Bronchial epithelial cell (primary cell): ENCODE measurements around the gene GPR152. TPM values are rescaled to one million over a fixed set of nuclear protein-coding genes. Genes with fewer than 3 reads are reported as not detected.

Experiments
- DNase-seq: peaks from one replicate; pipeline ENCODE4 v3.0.0-alpha.2; 2010; ENCODE audit warnings: low read depth
- FAIRE-seq: peaks from 2 replicates; lab custom pipeline; 2011; peaks lifted over from hg19 to GRCh38; lab: Jason Lieb, UNC
- H3K27me3 ChIP-seq: 2 replicates; pipeline ENCODE4 v1.5.1; 2011; ENCODE audit warnings: low read length; ENCODE audit not compliant: control insufficient read depth, insufficient read depth
- H3K36me3 ChIP-seq: 2 replicates; pipeline ENCODE4 v1.5.1; 2011; ENCODE audit warnings: low read length; ENCODE audit not compliant: control insufficient read depth, insufficient read depth
- H3K4me3 ChIP-seq: 2 replicates; pipeline ENCODE4 v1.5.1; 2011; ENCODE audit warnings: mild to moderate bottlenecking, low read depth, low read length, control low read depth
- total RNA-seq: library from RNA; depleted of rRNA; stranded (reverse); fragments of >200 nt; gene quantifications from 2 replicates; pipeline ENCODE4 v1.2.1, GENCODE V29; 2014
- TF ChIP-seq, protein P1 (sequence below): IDR thresholded peaks from 2 replicates; pipeline ENCODE4 v1.5.1; 2011; ENCODE audit warnings: mild to moderate bottlenecking, moderate library complexity, low read length, control low read depth, inconsistent platforms; ENCODE audit not compliant: insufficient read depth, severe bottlenecking

The GPR152 gene
- total RNA-seq, 1 donor from 2014 or later = not detected

DNA sequence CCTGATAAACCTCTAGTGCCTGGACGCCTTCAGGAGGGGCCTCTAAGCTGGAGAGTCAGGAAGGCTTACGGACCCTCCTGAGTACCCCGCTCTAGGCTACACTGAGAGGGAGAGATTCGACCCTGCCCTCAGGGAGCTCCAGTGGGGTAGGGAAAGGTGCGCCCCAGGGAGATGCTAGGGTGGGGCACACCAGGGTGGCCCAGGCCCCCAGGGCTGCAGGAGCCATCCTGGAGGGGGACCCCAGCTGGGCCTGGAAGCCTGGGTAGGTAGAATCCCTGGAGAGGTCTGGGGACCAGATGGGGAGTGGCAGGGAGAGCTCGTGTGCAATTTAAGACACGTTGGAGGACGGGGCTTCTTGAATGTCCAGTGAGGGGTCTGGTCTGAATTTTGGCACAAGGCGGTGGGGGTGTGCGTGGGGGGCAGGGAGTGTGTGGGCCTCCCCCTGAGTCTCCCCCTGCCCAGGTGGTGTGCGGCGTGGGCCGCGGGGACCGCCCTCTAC lies 32.3 kb downstream of the GPR152 start:
- H3K27me3 ChIP-seq = no peaks in the 10 kb centered on the region
- FAIRE-seq (no peak), DNase-seq (no peak)
- H3K4me3 ChIP-seq = peak overlapping the region; percentile 40
- H3K36me3 ChIP-seq = no peaks in the 10 kb centered on the region
- TF ChIP-seq, protein P1, sequence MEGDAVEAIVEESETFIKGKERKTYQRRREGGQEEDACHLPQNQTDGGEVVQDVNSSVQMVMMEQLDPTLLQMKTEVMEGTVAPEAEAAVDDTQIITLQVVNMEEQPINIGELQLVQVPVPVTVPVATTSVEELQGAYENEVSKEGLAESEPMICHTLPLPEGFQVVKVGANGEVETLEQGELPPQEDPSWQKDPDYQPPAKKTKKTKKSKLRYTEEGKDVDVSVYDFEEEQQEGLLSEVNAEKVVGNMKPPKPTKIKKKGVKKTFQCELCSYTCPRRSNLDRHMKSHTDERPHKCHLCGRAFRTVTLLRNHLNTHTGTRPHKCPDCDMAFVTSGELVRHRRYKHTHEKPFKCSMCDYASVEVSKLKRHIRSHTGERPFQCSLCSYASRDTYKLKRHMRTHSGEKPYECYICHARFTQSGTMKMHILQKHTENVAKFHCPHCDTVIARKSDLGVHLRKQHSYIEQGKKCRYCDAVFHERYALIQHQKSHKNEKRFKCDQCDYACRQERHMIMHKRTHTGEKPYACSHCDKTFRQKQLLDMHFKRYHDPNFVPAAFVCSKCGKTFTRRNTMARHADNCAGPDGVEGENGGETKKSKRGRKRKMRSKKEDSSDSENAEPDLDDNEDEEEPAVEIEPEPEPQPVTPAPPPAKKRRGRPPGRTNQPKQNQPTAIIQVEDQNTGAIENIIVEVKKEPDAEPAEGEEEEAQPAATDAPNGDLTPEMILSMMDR = no peak

- Histone ChIP-seq H3K4me3 (no peak overlapping the region), H3K27me3 (no peaks in the 10 kb centered on the region), H3K36me3 (no peaks in the 10 kb centered on the region)
- FAIRE-seq (no peak), DNase-seq (no peak)
- TF ChIP-seq, protein P1 = no peak
These were observed 33.0 kb downstream of the GPR152 start for GRCh38 chr11:67419325-67420049.

DNA sequence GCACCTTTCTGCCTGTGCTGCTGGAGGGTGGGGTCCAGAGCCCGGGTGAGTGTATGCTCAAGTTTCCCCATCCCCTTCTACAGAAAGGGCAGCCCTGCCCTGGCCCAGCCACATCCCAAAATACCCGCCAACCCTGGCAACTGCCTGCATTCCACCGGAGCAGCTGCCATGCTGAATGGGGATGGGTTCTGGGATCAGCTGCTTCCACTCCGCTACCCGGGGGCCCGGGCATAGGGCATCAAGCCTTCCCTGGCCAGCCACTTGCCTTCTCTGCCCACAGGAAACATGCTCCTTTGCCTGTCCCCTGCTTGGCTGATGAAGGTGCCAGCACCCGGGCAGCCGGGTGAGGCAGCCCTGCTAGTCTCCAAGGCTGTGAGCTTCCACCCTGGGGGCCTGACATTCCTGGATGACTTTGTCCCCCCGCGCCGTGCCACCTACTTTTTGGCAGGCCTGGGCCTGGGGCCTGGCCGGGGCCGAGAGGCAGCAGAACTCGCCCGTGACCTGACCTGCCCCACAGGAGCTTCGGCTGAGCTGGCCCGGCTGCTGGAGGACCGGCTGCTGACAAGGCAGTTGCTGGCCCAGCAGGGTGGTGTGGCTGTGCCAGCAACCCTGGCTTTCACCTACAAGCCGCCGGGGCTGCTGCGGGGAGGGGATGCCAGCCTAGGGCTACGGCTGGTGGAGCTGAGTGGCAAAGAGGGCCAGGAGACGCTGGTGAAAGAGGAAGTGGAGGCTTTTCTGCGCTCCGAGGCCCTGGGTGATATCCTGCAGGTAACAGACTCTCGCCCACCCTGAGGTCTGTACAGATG lies 33.9 kb downstream of the GPR152 start:
- Histone ChIP-seq H3K27me3 (no peaks in the 10 kb centered on the region), H3K36me3 (no peaks in the 10 kb centered on the region), H3K4me3 (no peak overlapping the region)
- TF ChIP-seq, protein P1 = no peak
- FAIRE-seq (no peak), DNase-seq (no peak)

DNA sequence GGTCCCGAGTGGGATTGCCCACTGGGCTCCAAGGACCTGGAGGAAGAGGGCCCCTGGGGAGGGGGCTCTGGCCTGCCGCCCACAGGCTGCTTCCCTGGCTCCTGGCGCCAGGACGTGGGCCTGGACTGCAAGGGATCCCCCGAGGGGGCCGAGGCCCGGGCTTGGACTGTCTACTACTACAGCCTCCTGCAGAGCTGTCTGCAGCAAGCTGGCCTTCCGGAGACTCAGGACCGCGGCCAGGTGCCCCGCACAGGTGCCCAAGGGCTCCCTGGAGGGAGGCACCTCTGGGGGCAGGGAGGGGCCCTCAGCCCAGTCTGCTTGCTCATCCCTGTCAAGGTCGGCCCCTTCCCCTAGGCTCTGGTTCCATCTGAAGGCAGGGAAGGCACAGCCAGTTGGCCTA lies 35.1 kb downstream of the GPR152 start:
- H3K36me3 ChIP-seq = no peaks in the 10 kb centered on the region
- FAIRE-seq (no peak), DNase-seq (no peak)
- H3K4me3 ChIP-seq = no peak overlapping the region
- TF ChIP-seq, protein P1 = no peak
- no peaks in the 10 kb centered on the region for H3K27me3 ChIP-seq

GRCh38 chr11:67416416-67417335 lies 35.9 kb downstream of the GPR152 start:
- peak; percentile 89 for FAIRE-seq
- H3K4me3 ChIP-seq = no peak overlapping the region
- H3K36me3 ChIP-seq = no peaks in the 10 kb centered on the region
- DNase-seq = peak; percentile 57
- TF ChIP-seq, protein P1 = no peak
- peaks cover 3% of the 10 kb centered on the region for H3K27me3 ChIP-seq
